GM13977 (cell line): Measurements from ENCODE around the gene ANXA1.

Experiments used
- DNase-seq: peaks from one replicate; pipeline ENCODE4 v3.0.0; 2012; ENCODE audit warnings: low spot score
- in situ Hi-C: fragments of 300-500 bp; cut with MboI; formaldehyde crosslinking; loops from one replicate; pipeline ENCODE4 v1.12.0; 2022; ENCODE audit warnings: low sequenced_read_pairs, low pct_unique_long_range_greater_than_20kb, mixed read lengths, inconsistent platforms; ENCODE audit not compliant: unreplicated experiment
- TF ChIP-seq, protein P1 (sequence below): IDR thresholded peaks from 2 replicates; pipeline ENCODE4 v1.5.1; 2012; ENCODE audit warnings: mild to moderate bottlenecking, control low read depth; ENCODE audit not compliant: insufficient read depth; ENCODE audit errors: extremely low read depth, missing control alignments

The ANXA1 gene

DNA sequence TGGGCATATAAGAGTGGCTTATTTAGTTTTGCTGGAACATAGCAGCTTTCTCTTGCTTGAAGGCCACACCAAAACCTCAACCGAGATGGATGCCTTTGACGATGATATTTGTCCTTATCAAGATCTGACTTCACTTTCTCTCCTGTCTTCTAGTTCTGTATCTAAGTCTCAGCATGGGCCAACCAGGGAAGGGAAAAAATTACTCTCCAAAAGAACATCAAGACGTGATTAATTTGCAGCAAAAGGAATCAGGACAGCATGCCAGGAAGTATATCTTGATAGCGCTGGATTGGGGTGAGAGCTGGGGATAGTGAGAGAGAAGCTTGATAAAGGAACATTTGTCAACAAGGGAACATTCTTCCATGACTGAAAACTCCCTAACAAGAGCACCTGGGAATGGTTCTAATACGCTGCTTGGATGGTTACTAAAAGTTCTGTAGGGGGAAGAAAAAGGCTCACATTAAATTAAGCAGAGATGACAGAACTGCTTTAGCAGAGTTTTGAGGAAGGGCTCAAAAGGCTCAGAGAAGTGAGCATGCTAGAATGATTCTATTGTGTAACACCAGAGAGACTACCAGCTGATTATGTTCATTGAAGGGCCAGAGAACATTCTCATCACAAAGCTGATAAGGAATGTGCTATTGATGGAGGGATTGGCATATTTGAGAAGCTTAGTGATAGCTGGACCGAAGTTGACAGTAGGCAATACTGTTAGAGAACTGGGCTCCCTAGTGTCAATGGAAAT is 21.6 kb upstream of the ANXA1 start:
- TF ChIP-seq, protein P1, sequence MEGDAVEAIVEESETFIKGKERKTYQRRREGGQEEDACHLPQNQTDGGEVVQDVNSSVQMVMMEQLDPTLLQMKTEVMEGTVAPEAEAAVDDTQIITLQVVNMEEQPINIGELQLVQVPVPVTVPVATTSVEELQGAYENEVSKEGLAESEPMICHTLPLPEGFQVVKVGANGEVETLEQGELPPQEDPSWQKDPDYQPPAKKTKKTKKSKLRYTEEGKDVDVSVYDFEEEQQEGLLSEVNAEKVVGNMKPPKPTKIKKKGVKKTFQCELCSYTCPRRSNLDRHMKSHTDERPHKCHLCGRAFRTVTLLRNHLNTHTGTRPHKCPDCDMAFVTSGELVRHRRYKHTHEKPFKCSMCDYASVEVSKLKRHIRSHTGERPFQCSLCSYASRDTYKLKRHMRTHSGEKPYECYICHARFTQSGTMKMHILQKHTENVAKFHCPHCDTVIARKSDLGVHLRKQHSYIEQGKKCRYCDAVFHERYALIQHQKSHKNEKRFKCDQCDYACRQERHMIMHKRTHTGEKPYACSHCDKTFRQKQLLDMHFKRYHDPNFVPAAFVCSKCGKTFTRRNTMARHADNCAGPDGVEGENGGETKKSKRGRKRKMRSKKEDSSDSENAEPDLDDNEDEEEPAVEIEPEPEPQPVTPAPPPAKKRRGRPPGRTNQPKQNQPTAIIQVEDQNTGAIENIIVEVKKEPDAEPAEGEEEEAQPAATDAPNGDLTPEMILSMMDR: no peak
- DNase-seq: no peak
- in situ Hi-C loops: no loop called here

DNA sequence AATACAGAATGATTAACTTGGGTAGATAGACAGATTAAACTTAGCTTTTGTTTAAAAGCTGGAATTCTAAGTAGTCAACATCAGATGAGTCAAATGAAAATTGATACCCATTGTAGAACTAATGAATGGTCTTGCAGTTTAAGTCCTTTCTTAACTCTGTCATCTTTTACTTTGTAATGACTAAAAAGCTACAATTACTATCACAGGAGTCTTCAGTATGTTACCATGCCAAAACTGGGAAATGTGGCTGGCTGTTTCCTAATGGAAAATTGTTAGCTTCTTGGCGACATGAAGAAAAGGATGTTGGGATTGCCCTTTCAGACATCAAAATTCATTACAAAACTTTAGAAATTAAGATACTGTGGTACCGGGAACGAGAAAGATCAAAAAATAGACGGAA is 20.2 kb upstream of the ANXA1 start:
- DNase-seq: no peak
- in situ Hi-C loops: no loop called here
- TF ChIP-seq, protein P1: no peak

DNA sequence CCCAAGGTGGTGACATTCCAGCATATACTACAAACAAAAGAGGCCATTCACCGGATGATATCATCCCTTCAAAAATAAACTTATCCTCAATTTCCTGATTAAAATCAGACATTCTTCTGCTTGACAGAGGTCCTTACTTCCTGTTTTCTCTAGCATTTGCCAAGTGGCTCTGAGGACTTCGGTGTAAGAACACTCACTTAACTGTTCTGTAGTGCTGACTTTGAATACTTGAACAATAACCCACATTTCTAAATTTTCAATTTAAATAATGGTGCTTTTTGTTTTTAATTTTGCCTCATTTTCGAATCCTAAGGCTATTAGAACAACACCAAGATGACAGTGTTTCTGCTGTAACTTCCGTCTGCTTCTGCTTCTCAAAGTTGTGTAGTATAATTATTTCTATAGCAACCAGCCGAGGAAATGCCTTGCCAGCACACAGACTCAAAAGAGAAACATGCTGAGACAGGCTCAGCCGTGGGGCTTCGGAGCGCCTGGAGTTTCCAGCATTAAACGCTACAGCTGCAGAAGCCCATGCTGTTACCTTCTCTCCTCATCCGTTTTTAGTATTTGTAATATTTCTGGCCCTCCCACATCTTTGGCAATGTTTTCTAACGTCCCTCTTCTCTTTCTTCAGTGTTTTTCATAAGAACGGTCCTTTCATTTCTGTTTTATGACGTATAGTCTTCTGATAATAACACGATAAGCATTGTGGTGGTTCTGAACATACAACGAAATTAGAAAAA is 19.5 kb upstream of the ANXA1 start:
- peak; percentile 28 for DNase-seq
- in situ Hi-C loops: no loop called here
- TF ChIP-seq, protein P1: no peak

GRCh38 chr9:73133022-73133651 is 18.5 kb upstream of the ANXA1 start:
- TF ChIP-seq, protein P1: no peak
- in situ Hi-C loops: no loop called here
- no peak for DNase-seq

- TF ChIP-seq, protein P1: no peak
- DNase-seq: no peak
- in situ Hi-C loops: no loop called here
Observed at GRCh38 chr9:73133921-73134407, 17.7 kb upstream of the ANXA1 start.

DNA sequence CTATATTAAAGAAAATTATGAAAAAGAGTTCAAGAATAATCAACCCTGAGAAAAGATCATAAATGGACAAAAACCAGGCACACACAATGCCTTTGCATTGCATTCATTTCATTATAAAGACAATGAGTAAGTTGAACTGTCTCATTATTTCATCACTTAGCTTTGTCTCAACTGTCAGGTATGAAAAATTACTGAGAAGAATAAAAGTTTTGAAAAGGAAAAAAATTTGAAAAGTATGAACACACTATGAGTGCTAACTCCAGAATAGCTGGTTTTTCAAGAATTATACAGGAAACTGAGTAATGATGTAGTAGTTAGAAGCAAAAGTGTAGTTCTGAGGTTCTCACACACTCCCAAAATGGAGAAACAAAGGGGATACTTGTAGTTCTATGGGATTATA is 16.3 kb upstream of the ANXA1 start:
- in situ Hi-C loops: no loop called here
- TF ChIP-seq, protein P1: no peak
- DNase-seq: no peak
